Measurements from ENCODE around the gene TWIST2. TPM values are rescaled to one million over a fixed set of nuclear protein-coding genes. Genes with fewer than 3 reads are reported as not detected.

Gene TWIST2
- total RNA-seq, 2 donors from 2014 or later: 6.2 to 26.1 TPM

DNA sequence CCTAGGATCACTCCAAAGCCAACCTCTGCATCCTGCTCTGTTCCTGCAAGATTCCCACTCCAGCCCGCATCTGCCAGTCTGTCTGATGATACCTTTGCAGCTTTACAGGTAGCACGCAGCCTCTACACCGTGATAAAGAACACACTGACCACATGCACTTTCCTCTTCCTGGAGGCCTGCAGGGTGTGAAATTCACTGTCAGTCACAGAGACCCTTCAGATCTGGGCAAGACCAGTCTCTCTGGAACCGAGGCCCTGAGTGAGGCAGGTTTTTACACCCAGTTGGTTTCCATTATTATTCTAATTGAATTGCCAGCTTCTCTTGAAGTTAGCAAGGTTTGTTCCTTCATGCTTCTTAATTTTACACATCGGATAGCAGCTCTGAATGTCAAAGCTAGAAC is 30.5 kb upstream of the TWIST2 start:
- TF ChIP-seq, protein P1, sequence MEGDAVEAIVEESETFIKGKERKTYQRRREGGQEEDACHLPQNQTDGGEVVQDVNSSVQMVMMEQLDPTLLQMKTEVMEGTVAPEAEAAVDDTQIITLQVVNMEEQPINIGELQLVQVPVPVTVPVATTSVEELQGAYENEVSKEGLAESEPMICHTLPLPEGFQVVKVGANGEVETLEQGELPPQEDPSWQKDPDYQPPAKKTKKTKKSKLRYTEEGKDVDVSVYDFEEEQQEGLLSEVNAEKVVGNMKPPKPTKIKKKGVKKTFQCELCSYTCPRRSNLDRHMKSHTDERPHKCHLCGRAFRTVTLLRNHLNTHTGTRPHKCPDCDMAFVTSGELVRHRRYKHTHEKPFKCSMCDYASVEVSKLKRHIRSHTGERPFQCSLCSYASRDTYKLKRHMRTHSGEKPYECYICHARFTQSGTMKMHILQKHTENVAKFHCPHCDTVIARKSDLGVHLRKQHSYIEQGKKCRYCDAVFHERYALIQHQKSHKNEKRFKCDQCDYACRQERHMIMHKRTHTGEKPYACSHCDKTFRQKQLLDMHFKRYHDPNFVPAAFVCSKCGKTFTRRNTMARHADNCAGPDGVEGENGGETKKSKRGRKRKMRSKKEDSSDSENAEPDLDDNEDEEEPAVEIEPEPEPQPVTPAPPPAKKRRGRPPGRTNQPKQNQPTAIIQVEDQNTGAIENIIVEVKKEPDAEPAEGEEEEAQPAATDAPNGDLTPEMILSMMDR (IDR thresholded peaks at IDR 0.05): no peak
- no peaks in the 10 kb centered on the region for H3K4me1 ChIP-seq

DNA sequence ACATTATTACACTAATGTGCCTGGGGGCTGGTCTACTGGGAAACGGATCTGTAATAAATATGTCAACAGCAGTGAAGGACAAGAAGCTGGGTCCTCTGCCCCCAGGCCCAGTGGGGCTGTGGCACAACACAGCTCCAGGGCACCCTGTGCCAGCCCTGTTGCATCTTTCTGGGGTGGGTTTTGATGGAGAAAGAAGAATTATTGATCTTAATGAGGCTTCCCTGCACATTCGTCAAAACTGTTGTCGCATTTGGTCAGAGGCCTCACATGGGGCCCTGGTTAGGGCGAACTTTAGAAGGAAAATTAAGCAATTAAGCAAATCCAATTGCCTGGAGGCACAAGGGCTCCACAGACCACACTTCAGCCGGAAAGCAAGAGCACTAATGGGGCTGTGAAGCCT is 30.0 kb upstream of the TWIST2 start:
- Histone ChIP-seq H3K4me3 (no peak overlapping the region), H3K4me1 (no peaks in the 10 kb centered on the region), H3K27ac (no peak overlapping the region), H3K27me3 (no peaks in the 10 kb centered on the region), H3K36me3 (no peaks in the 10 kb centered on the region), H3K9me3 (no peaks in the 10 kb centered on the region)
- TF ChIP-seq, protein P1 (IDR thresholded peaks at IDR 0.05): no peak
- no peak for DNase-seq (ENCODE audit: low spot score)

More for the DNA sequence above, 30.5 kb upstream of the TWIST2 start:
- Histone ChIP-seq H3K4me3 (no peak overlapping the region), H3K27ac (no peak overlapping the region), H3K27me3 (no peaks in the 10 kb centered on the region), H3K36me3 (no peaks in the 10 kb centered on the region), H3K9me3 (no peaks in the 10 kb centered on the region)
- DNase-seq (ENCODE audit: low spot score): no peak

DNA sequence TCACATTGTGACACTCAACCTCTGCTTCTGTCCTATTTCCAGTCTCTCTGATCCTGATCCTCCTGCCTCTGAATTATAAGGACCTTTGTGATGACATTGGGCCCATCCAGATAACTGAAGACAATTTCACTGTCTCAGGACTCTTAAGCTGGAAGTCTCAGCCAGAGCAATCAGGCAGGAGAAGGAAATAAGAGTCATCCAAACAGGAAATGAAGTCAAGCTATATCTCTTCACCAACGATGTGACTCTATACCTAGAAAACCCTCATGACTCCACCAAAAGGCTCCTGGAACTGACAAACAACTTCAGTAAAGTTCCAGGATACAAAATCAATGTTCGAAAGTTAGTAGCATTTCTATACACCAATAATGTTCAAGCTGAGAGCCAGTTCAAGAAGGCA is 29.3 kb upstream of the TWIST2 start:
- H3K27ac ChIP-seq: no peak overlapping the region
- H3K9me3 ChIP-seq: peaks cover 0 to under 1% of the 10 kb centered on the region in 2 donors
- H3K4me3 ChIP-seq: no peak overlapping the region
- no peaks in the 10 kb centered on the region for H3K36me3 ChIP-seq
- no peaks in the 10 kb centered on the region for H3K4me1 ChIP-seq
- H3K27me3 ChIP-seq: no peaks in the 10 kb centered on the region
- TF ChIP-seq, protein P1 (IDR thresholded peaks at IDR 0.05): no peak
- DNase-seq (ENCODE audit: low spot score): no peak

DNA sequence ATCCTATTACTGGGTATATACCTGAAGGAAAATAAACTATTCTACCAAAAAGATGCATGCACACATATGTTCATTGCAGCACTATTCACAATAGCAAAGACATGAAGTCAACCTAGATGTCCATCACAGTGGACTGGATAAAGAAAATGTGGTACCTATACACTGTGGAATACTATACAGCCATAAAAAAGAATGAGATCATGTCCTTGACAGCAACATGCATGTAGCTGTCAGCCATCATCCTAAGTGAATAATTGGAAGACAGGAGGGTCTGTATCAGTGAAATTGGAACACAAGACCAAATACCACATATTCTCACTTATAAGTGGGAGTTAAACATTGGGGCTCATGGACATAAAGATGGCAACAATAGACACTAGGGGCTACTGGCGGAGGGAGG is 27.7 kb upstream of the TWIST2 start:
- Histone ChIP-seq H3K9me3 (peaks cover 0 to 17% of the 10 kb centered on the region in 2 donors), H3K4me1 (no peaks in the 10 kb centered on the region), H3K27me3 (no peaks in the 10 kb centered on the region), H3K36me3 (no peaks in the 10 kb centered on the region), H3K4me3 (no peak overlapping the region), H3K27ac (no peak overlapping the region)
- DNase-seq (ENCODE audit: low spot score): no peak
- TF ChIP-seq, protein P1 (IDR thresholded peaks at IDR 0.05): no peak

DNA sequence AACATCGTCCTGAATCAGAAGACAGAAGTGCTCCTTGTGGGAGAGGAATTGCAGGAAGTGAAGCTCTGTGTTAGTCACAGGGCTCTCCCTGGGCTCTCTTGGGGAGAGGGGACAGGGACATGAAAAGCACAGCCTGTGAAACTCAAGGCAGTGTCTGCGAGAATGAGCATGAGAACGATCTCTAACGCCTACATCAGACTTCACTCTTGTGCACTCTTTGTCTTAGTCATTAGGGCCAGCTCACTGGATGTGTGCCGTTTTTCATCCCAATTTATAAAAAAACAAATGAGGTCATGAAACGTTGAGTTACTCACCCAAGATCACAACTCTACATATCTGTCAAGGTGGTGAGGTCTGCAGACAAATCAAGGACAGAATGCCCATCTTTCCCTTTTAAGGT is 27.0 kb upstream of the TWIST2 start:
- Histone ChIP-seq H3K36me3 (no peaks in the 10 kb centered on the region), H3K4me1 (no peaks in the 10 kb centered on the region), H3K27ac (no peak overlapping the region), H3K27me3 (no peaks in the 10 kb centered on the region), H3K9me3 (peaks cover 0 to 24% of the 10 kb centered on the region in 2 donors), H3K4me3 (no peak overlapping the region)
- no peak for DNase-seq (ENCODE audit: low spot score)
- TF ChIP-seq, protein P1 (IDR thresholded peaks at IDR 0.05): no peak

DNA sequence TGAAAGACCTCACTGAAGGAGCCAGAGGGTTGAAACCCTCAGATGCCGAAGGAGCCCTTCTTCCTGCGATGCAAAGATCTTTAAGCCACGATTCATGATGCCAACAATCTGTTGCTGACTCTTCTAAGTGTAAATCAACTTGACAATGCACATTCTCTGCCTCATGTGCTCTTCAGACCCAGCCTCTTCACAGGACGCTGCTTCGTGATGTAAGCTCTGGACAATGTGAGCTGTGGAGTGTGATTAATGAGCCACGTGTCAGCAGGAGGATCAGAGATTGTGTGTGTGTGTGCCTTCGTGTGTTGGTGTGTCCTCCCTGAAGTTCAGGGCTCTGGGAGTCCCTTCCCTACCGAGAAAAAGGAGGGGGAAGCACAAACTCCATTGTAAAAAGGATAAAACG is 26.5 kb upstream of the TWIST2 start:
- DNase-seq (ENCODE audit: low spot score): no peak
- no peaks in the 10 kb centered on the region for H3K27me3 ChIP-seq
- no peak overlapping the region for H3K27ac ChIP-seq
- no peaks in the 10 kb centered on the region for H3K36me3 ChIP-seq
- H3K4me1 ChIP-seq: no peaks in the 10 kb centered on the region
- H3K9me3 ChIP-seq: peaks cover 0 to 27% of the 10 kb centered on the region in 2 donors
- no peak overlapping the region for H3K4me3 ChIP-seq
- TF ChIP-seq, protein P1 (IDR thresholded peaks at IDR 0.05): no peak

All from right atrium auricular region (tissue), 2 donors.